G401.6 (cell line): Measurements from ENCODE around the gene TMCC3.

Source experiments
- FAIRE-seq: peaks from 2 replicates; lab custom pipeline; 2012; peaks lifted over from hg19 to GRCh38; lab: Jason Lieb, UNC

The TMCC3 gene

DNA sequence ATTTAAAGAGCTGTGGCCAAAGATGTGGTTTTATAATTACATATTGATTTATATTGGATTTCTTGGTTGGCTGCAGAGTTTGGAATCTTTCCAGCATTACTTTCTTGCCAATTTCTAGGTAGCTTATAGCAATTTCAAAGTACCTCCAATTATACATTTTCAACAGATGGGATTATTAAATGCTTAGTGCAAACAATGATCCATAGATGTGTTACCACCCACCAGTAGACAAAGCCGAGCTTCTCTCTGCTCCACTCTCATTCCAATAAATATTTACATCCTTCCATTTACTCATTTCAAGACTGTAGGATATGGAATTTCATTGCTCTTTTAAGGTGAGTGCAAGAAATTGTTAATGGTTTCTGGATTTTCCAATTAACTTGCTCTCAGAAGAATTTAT is 21.6 kb upstream of the TMCC3 start:
- no peak for FAIRE-seq

DNA sequence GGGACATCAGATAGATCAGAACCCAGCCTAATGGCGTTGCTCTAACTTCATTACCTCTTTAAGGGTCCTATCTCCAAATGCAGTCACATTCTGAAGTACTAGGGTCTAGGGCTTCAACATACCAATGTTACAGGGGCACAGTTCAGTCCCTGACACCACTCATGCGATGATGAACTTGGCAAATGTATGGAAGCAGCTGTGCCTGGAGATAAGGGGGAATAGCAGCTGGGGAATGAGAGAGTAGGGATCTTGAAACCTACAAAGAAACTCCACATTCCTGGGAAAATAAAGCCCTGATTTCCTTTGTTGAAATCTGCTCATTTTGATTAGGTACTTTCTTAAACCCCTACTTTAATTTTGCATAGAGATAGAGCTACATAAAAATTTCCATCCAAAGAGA is 20.5 kb upstream of the TMCC3 start:
- FAIRE-seq = no peak

GRCh38 chr12:94670075-94670474 is 19.7 kb upstream of the TMCC3 start:
- no peak for FAIRE-seq

DNA sequence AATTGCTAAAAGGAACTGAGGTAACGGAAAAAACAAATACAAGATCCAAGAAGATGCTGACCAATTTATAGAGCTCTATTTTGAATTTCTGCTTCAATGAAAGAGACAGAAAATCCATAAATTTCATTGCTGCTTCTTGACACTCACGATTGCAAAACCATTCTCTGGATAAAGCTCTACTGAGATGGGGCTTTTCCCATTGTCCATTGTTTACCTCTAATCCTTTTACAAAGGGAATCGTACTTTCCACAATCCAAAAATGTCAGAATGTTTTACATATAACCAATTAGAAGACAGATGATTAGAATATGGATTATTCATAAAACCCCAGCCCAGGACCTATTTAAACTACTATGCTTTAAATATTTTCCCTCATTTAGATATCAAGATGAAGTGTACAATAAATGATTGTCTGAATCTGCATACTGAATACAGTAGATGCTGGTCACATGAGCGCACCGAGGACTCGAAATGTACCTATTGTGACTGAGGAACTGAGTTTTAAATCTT is 16.7 kb upstream of the TMCC3 start:
- FAIRE-seq = no peak

- no peak for FAIRE-seq
Measured at GRCh38 chr12:94666158-94666557, 15.8 kb upstream of the TMCC3 start.

GRCh38 chr12:94663702-94664101 is 13.3 kb upstream of the TMCC3 start:
- FAIRE-seq = no peak

DNA sequence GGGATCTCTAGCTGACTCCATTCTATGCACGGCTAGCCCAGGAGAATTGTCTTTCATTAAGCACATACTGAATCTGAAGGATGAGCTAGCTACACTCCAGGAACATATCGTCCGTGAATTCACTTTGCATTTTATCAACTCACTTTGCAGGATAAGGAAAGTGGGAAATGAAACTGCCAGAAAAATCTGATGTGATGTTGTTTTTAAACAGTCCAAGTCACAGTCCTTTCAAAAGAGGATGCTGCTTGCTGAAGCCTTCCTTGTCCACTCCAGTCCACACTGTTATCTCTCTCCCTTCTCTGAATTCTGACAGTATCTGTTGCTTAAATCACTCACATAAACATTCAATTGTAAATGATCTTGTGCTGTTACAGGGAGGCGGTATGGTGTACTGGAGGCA is 12.7 kb upstream of the TMCC3 start:
- no peak for FAIRE-seq

- no peak for FAIRE-seq
Measured at GRCh38 chr12:94660436-94660835, 10.1 kb upstream of the TMCC3 start.

GRCh38 chr12:94659346-94659930 is 9.1 kb upstream of the TMCC3 start:
- FAIRE-seq = no peak

- FAIRE-seq = no peak
Measured at GRCh38 chr12:94658931-94659330, 8.6 kb upstream of the TMCC3 start.

GRCh38 chr12:94656556-94656955 is 6.2 kb upstream of the TMCC3 start:
- no peak for FAIRE-seq

DNA sequence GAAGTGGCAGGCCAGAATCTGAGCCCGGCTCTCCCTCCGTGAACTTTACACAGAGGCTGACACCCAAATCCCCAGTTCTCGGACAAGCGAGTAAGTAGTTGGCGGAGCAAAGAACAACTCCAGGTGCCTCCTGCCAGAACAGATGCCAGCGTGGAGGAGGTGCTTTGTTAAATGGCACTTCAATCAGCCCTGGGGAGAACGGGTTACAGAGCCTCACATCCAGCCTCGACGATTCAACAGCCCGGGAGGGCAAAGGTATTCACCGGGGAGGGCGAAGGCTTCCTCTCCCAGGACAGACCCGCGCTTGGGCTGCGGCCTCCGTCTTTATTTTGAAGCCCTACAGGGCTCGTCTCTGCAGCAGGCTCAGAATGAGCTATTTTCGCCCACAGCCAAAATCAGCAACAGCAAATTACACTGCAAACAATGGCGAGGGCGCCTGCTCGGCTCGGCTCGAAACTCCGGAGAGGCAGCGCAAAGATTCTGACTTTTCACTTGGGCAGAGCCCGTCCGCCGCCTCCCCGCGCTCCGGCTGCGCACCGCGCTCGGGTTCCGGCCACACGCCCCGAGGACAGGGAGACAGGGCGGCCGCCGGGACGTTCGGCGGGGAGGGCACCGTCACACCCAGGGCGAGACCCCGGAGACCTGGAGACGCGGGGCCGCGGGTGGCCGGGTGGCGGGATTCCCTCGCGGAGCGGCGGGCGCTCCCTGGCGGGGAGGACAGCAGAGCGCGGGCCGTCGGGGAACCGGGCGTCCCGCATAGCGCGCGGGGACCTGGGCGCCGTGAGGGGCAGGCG is 811 bp downstream of the TMCC3 start:
- no peak for FAIRE-seq

- no peak for FAIRE-seq
Measured at GRCh38 chr12:94648578-94648977, 1.8 kb downstream of the TMCC3 start.

DNA sequence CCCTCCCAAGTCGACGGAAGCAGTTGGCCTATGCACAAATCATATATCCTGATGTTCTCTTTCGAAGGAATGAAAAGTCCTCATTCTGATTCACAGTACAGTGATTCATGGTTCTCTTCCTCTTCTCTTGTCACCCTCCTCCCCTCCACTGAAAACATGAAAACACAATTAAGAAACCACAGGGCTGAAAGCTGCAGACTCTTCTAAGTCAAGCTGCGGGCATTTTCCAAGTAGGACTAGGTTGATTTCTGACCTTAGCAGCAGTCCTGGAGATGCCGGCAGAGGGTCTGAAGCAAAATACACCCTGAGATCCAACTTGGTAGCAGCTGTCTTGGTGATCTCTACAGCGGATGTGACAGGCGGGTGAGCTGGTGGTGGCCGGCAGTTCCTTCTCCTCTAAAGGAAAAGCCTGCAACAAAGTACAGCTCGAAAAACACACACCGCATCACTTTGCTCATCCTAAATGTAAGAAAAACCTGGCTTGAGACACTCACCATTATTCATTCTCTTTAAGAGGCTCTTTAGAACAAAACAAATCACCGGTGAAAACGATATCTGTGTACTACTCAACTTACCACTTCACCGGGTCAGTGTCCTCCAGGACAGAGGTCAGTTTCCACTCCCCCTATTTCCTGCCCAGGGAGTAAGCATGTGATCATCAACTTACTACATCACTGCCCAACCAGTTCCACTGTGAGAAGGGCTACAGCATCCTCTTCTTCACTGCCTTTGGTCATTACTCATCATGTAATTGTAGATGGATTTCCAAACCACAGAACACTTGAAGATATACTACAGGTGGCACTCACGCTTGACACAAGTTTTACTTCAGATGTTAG is 6.0 kb downstream of the TMCC3 start:
- FAIRE-seq = no peak

DNA sequence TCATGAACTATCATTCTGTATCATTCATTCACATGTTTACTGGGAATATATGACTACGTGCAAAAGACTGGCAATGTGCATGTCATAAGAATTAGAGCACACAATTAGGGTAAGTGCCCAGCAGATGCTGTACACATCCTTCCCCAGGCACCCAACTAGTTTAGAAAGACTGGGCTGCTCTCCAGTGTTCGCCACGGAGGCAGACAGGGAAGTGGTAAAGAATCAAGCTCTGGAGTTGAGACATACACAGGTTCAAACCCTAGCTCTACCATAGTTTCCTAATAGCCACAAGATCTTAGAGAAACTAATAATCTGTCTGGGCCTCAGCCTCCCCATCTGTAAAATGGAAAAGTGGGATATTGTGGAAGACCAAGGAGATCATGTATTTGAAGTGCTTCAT is 6.8 kb downstream of the TMCC3 start:
- FAIRE-seq = no peak

GRCh38 chr12:94641283-94641682 is 9.1 kb downstream of the TMCC3 start:
- no peak for FAIRE-seq

GRCh38 chr12:94640134-94640928 is 10.0 kb downstream of the TMCC3 start:
- no peak for FAIRE-seq

DNA sequence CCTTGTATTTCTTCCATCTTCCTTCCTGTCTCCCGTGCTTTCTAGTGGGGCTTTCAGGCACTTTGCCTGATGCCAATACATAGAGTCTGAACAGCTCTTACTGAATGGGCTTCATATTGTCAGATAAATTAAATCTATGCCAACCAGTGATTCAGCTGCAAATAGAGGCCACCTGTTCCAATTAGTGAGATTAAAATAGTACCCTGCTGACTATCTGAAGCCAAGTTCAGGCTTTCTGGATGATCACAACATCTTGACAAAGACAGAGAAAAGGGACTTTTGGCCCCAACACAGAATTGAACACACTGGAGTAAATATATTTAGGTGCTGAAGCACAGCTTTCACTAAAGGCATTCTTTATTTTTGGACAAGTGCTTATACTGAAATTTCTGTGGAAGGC is 11.8 kb downstream of the TMCC3 start:
- FAIRE-seq = no peak

DNA sequence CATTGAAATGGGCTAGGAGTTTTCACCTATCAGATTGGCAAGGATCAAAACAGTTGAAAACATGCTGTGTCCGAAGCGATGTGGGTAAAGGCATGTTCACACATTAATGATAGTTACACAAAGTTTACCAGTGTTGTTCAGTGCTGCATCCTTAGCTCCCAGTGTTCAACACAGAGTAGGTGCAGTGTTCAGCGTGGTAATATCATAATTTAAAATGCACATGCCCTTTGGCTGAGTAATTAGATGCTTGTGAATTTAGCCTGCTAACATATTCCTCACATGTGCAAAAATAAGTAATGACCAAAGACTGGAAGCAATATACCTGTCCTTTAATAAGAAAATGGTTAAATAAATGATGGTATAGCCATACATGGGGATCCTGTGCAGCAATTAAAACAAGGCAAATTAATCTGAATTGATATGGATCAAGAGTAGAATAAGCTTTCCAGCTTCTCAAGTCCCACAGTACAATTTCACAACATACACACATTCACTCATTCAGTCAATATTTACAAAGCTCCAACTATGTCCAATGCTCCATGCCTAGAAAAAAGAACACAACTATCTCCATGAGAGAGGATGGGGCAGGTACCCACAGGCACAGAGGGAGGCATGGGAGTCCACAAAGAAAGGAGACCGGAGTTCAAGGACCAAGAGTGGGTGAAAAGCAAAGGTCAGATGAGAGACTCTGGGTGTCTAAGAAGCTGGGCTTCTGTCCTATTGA is 12.8 kb downstream of the TMCC3 start:
- FAIRE-seq = no peak

- FAIRE-seq = no peak
Measured at GRCh38 chr12:94636462-94637085, 13.8 kb downstream of the TMCC3 start.

DNA sequence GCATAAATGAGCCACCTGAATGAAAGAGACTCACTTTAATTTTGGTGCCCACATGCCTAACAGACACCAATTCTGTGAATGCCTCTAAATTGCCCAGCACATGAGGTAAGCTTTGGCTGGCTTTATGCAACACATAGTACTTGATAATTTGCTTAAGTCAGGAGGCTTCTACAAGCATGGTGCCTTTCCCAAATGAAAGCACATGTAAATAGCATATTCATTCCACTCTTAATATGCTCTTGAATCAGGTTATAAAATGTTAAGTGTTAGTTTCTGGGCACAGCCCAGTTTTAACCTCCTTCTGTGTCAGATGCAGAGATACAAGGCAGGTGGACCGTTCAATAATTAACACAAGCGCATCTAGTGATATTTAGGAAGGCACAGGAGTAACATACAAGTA is 15.6 kb downstream of the TMCC3 start:
- FAIRE-seq = no peak
